Activated B cell treated with CpG ODN at 0.5 μM for 24 hours (primary cell): ENCODE measurements around the gene TULP1. TPM values are rescaled to one million over a fixed set of nuclear protein-coding genes. Genes with fewer than 3 reads are reported as not detected.

Experiments used
- ATAC-seq: fragments of 200-7000 bp; cut with Tn5 transposase; one replicate; pipeline ENCODE4 v1.10.0; 2021; ENCODE audit warnings: low read depth, mild to moderate bottlenecking, moderate library complexity
- CTCF ChIA-PET: fragments of 350-600 bp; sonication (Branson Sonifier 250); formaldehyde crosslinking; loops from one replicate; lab custom pipeline; 2021; ENCODE audit warnings: antibody characterized with exemption; lab: Charles Lee
- POLR2A ChIA-PET: fragments of 350-600 bp; sonication (Branson Sonifier 250); formaldehyde crosslinking; loops from one replicate; lab custom pipeline; 2021; ENCODE audit warnings: antibody characterized with exemption; lab: Charles Lee
- DNase-seq: peaks from one replicate; pipeline ENCODE4 v3.0.0; 2022
- H3K27ac Mint-ChIP-seq: one replicate; pipeline ENCODE4 v1.8.0; 2020; ENCODE audit warnings: mixed read lengths
- H3K27me3 Mint-ChIP-seq: one replicate; pipeline ENCODE4 v1.8.0; 2021; ENCODE audit warnings: mixed read lengths
- H3K36me3 Mint-ChIP-seq: one replicate; pipeline ENCODE4 v1.8.0; 2021; ENCODE audit warnings: low read depth, mixed read lengths
- H3K4me1 Mint-ChIP-seq: one replicate; pipeline ENCODE4 v1.8.0; 2021; ENCODE audit warnings: mixed read lengths
- H3K4me3 Mint-ChIP-seq: one replicate; pipeline ENCODE4 v1.8.0; 2020; ENCODE audit warnings: mild to moderate bottlenecking, mixed read lengths
- H3K9me3 Mint-ChIP-seq: one replicate; pipeline ENCODE4 v1.8.0; 2020; ENCODE audit warnings: mixed read lengths
- CTCF ChIP-seq: fragments of 200-600 bp; IDR thresholded peaks from one replicate; pipeline ENCODE4 v1.8.0; 2022; ENCODE audit warnings: antibody characterized with exemption, mild to moderate bottlenecking
- intact Hi-C: fragments of 100-400 bp; cut with micrococcal nuclease; formaldehyde crosslinking; loops from one replicate; pipeline ENCODE4 v1.15.1; 2024
- total RNA-seq: library from RNA; stranded (reverse); gene quantifications from 2 replicates; pipeline ENCODE4 v1.2.3, GENCODE V29; 2022

Gene TULP1
- total RNA-seq, 1 donor from 2014 or later: not detected

GRCh38 chr6:35499372-35499771 lies 13.3 kb downstream of the TULP1 start:
- no peak overlapping the region for H3K4me3 Mint-ChIP-seq
- intact Hi-C loops: no loop called here
- peaks cover 10% of the 10 kb centered on the region for H3K4me1 Mint-ChIP-seq

GRCh38 chr6:35498422-35499067 lies 14.2 kb downstream of the TULP1 start:
- H3K36me3 Mint-ChIP-seq: no peaks in the 10 kb centered on the region
- H3K4me3 Mint-ChIP-seq: peak overlapping the region; percentile 76
- CTCF ChIA-PET: no interaction called here
- H3K27ac Mint-ChIP-seq: no peak overlapping the region
- peaks cover 14% of the 10 kb centered on the region for H3K4me1 Mint-ChIP-seq
- no peak for TF ChIP-seq CTCF
- intact Hi-C loops: no loop called here
- no peaks in the 10 kb centered on the region for H3K9me3 Mint-ChIP-seq
- DNase-seq: no peak
- POLR2A ChIA-PET: interaction anchor here (1.7 to 2.2 kb wide), 2 partner anchors 26 to 27 kb away, joined by 7 to 8 read pairs; no protein-coding TSS in a partner anchor
- no peak for ATAC-seq
- H3K27me3 Mint-ChIP-seq: peaks cover 31% of the 10 kb centered on the region

More at GRCh38 chr6:35499372-35499771, 13.3 kb downstream of the TULP1 start:
- no peak for TF ChIP-seq CTCF
- POLR2A ChIA-PET: no interaction called here
- no peak for ATAC-seq
- Mint-ChIP-seq H3K27me3 (peaks cover 31% of the 10 kb centered on the region), H3K36me3 (no peaks in the 10 kb centered on the region), H3K27ac (no peak overlapping the region), H3K9me3 (no peaks in the 10 kb centered on the region)
- no peak for DNase-seq
- CTCF ChIA-PET: interaction anchor here (1.2 kb wide), 1 partner anchor 52 kb away, joined by 4 read pairs; no protein-coding TSS in a partner anchor

GRCh38 chr6:35497571-35498421 lies 14.9 kb downstream of the TULP1 start:
- intact Hi-C loops: loop anchor here (1.0 kb wide), 1 partner anchor 29 kb away; the partner anchor contains the start of gene RPL10A
- Mint-ChIP-seq H3K36me3 (no peaks in the 10 kb centered on the region), H3K9me3 (no peaks in the 10 kb centered on the region), H3K4me3 (peak overlapping the region; percentile 76), H3K27me3 (peaks cover 32% of the 10 kb centered on the region), H3K27ac (no peak overlapping the region), H3K4me1 (peaks cover 14% of the 10 kb centered on the region)
- DNase-seq (peak; percentile 40), ATAC-seq (peak; percentile 25)
- CTCF ChIA-PET: no interaction called here
- no peak for TF ChIP-seq CTCF
- POLR2A ChIA-PET: interaction anchor here (0.5 to 2.3 kb wide), 5 partner anchors 19 to 92 kb away, joined by 3 to 16 read pairs (median 7); partner anchors contain the start of gene RPL10A

GRCh38 chr6:35496841-35497570 lies 15.7 kb downstream of the TULP1 start, which contains the start of gene TEAD3:
TSS of gene TEAD3 (minus strand) at chr6:35497079.
- no peak for TF ChIP-seq CTCF
- intact Hi-C loops: loop anchor here (1.0 kb wide), 1 partner anchor 29 kb away; the partner anchor contains the start of gene RPL10A
- peak; percentile 73 for DNase-seq
- peak within 1 kb of the TSS; percentile 76 for H3K4me3 Mint-ChIP-seq
- ChIA-PET POLR2A (interaction anchor here (0.5 to 2.3 kb wide), 6 partner anchors 20 to 91 kb away, joined by 3 to 16 read pairs (median 6); partner anchors contain the start of gene RPL10A), CTCF (no interaction called here)
- peak; percentile 71 for ATAC-seq
- H3K27ac Mint-ChIP-seq: no peak within 1 kb of the TSS
- H3K27me3 Mint-ChIP-seq: peaks cover 35% of the 10 kb centered on the region
- H3K36me3 Mint-ChIP-seq: no peaks in the 10 kb centered on the region
- H3K9me3 Mint-ChIP-seq: no peaks in the 10 kb centered on the region
- H3K4me1 Mint-ChIP-seq: peaks cover 14% of the 10 kb centered on the region
